ENCODE data around the gene ZYG11B. TPM values are rescaled to one million over a fixed set of nuclear protein-coding genes. Genes with fewer than 3 reads are reported as not detected.

Gene ZYG11B
- total RNA-seq, 4 donors from 2014 or later = 27.5 to 38.5 (median 33.0) TPM

GRCh38 chr1:52876843-52877242 is 150.6 kb downstream of the ZYG11B start:
- WGBS = 60% methylated on average over 2 of the region's 2 CpGs
- TF ChIP-seq POLR2AphosphoS5 (IDR thresholded peaks at IDR 0.05) (no peak), CTCF (IDR thresholded peaks at IDR 0.05) (no peak)

More at GRCh38 chr1:52876843-52877242, 150.6 kb downstream of the ZYG11B start:
- DNase-seq (ENCODE audit: low spot score in 2 of 2) = no peak
- Histone ChIP-seq H3K27me3 (no peaks in the 10 kb centered on the region), H3K4me1 (no peaks in the 10 kb centered on the region), H3K9me3 (no peaks in the 10 kb centered on the region), H3K4me3 (no peak overlapping the region), H3K27ac (no peak overlapping the region), H3K36me3 (no peaks in the 10 kb centered on the region)

Other genes with a start within 250 kb of the ZYG11B start
- gene TUT4, start 173.4 kb upstream of the ZYG11B start, total RNA-seq = 100 to 1,000 TPM in 1 of 4 donors, 10 to 100 TPM in 3; 56.9 to 232 (median 67.9) TPM
- gene GPX7, start 124.1 kb upstream of the ZYG11B start, total RNA-seq = 10 to 100 TPM in 1 of 4 donors, 1 to 10 TPM in 3; 3.1 to 11.1 (median 7.5) TPM
- gene SHISAL2A, start 93.3 kb upstream of the ZYG11B start, total RNA-seq = not detected
- gene COA7, start 28.1 kb upstream of the ZYG11B start, total RNA-seq = 10 to 100 TPM in 3 of 4 donors, 1 to 10 TPM in 1; 5.7 to 14.8 (median 12.7) TPM
- gene ZYG11A, start 116.3 kb downstream of the ZYG11B start, total RNA-seq = under 1 TPM in 1 of 4 donors, not detected in 3; 0.26 TPM
- 100 to 1,000 TPM in 2 of 4 donors, 10 to 100 TPM in 2; 56.2 to 254 (median 115) TPM for gene ECHDC2, start 195.3 kb downstream of the ZYG11B start, total RNA-seq
- gene SCP2, start 200.8 kb downstream of the ZYG11B start, total RNA-seq = 100 to 1,000 TPM in 3 of 4 donors, 10 to 100 TPM in 1; 64.5 to 122 (median 113) TPM

Measured in suprapubic skin (tissue), 4 donors.